ENCODE data around the gene HSPB6. TPM values are rescaled to one million over a fixed set of nuclear protein-coding genes. Genes with fewer than 3 reads are reported as not detected.

Gene HSPB6
- total RNA-seq, 1 donor from 2014 or later: 0.60 TPM

GRCh38 chr19:35790981-35791813, 34.4 kb upstream of the HSPB6 start:
- no peak for DNase-seq (ENCODE audit: extremely low spot score, unreplicated experiment)
- H3K4me3 Mint-ChIP-seq: no peak overlapping the region
- no peaks in the 10 kb centered on the region for H3K9me3 Mint-ChIP-seq
- H3K4me1 Mint-ChIP-seq (ENCODE audit: unreplicated experiment): no peaks in the 10 kb centered on the region
- no peaks in the 10 kb centered on the region for H3K36me3 Mint-ChIP-seq
- peaks cover 13% of the 10 kb centered on the region for H3K27me3 Mint-ChIP-seq
- TF ChIP-seq CTCF (conservative IDR thresholded peaks at IDR 0.05): peak; percentile 17
- H3K27ac Mint-ChIP-seq: no peak overlapping the region

GRCh38 chr19:35789978-35790944, 33.4 kb upstream of the HSPB6 start:
- DNase-seq (ENCODE audit: extremely low spot score, unreplicated experiment): no peak
- no peak overlapping the region for H3K4me3 Mint-ChIP-seq
- no peak for TF ChIP-seq CTCF (conservative IDR thresholded peaks at IDR 0.05)
- peaks cover 7% of the 10 kb centered on the region for H3K27me3 Mint-ChIP-seq
- no peak overlapping the region for H3K27ac Mint-ChIP-seq
- H3K4me1 Mint-ChIP-seq (ENCODE audit: unreplicated experiment): no peaks in the 10 kb centered on the region
- no peaks in the 10 kb centered on the region for H3K9me3 Mint-ChIP-seq
- H3K36me3 Mint-ChIP-seq: no peaks in the 10 kb centered on the region

- Mint-ChIP-seq H3K9me3 (no peaks in the 10 kb centered on the region), H3K4me3 (no peak overlapping the region), H3K27ac (no peak overlapping the region), H3K4me1 (ENCODE audit: unreplicated experiment) (no peaks in the 10 kb centered on the region), H3K36me3 (no peaks in the 10 kb centered on the region), H3K27me3 (peaks cover 5% of the 10 kb centered on the region)
- TF ChIP-seq CTCF (conservative IDR thresholded peaks at IDR 0.05): no peak
- DNase-seq (ENCODE audit: extremely low spot score, unreplicated experiment): no peak
These were observed 32.6 kb upstream of the HSPB6 start for GRCh38 chr19:35789195-35789977.

GRCh38 chr19:35788205-35788960, 31.6 kb upstream of the HSPB6 start:
- H3K27ac Mint-ChIP-seq: no peak overlapping the region
- no peak for DNase-seq (ENCODE audit: extremely low spot score, unreplicated experiment)
- TF ChIP-seq CTCF (conservative IDR thresholded peaks at IDR 0.05): no peak
- H3K27me3 Mint-ChIP-seq: no peaks in the 10 kb centered on the region
- H3K36me3 Mint-ChIP-seq: no peaks in the 10 kb centered on the region
- H3K4me1 Mint-ChIP-seq (ENCODE audit: unreplicated experiment): no peaks in the 10 kb centered on the region
- no peaks in the 10 kb centered on the region for H3K9me3 Mint-ChIP-seq
- H3K4me3 Mint-ChIP-seq: no peak overlapping the region
